ENCODE measurements around the gene MAFG. TPM values are rescaled to one million over a fixed set of nuclear protein-coding genes. Genes with fewer than 3 reads are reported as not detected.
A peak's percentile ranks its signal among the peaks of the same experiment; 100 is the strongest.

Gene MAFG
- total RNA-seq, 2 experiments from 2014 or later: 22.7 to 33.6 TPM

DNA sequence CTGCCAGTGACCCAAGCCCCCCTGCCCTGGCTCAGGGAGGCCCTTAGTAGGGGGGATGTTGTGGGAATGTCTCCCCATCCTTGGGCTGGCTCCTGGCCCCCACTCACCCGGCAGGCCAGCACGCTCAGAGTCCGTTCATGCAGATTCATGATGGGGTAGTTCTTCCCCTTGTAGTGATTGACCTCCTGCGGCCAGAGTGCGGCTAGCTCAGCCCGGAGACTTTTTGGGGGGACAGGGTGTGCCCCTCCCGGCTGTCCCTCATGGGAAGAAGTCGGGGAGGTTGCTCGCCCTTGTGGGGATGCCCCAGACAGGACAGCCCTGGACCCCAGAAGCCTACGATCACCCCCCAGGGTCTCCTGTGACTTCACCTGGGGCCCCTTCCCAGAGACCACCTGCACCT is 21.5 kb downstream of the MAFG start:
- intact Hi-C loops (cut with micrococcal nuclease; ENCODE audit: unreplicated experiment): no loop called here
- no peak for TF ChIP-seq EZH2phosphoT487 (IDR thresholded peaks at IDR 0.05; ENCODE audit: borderline replicate concordance, low read depth, low read length)
- TF ChIP-seq, protein P1, sequence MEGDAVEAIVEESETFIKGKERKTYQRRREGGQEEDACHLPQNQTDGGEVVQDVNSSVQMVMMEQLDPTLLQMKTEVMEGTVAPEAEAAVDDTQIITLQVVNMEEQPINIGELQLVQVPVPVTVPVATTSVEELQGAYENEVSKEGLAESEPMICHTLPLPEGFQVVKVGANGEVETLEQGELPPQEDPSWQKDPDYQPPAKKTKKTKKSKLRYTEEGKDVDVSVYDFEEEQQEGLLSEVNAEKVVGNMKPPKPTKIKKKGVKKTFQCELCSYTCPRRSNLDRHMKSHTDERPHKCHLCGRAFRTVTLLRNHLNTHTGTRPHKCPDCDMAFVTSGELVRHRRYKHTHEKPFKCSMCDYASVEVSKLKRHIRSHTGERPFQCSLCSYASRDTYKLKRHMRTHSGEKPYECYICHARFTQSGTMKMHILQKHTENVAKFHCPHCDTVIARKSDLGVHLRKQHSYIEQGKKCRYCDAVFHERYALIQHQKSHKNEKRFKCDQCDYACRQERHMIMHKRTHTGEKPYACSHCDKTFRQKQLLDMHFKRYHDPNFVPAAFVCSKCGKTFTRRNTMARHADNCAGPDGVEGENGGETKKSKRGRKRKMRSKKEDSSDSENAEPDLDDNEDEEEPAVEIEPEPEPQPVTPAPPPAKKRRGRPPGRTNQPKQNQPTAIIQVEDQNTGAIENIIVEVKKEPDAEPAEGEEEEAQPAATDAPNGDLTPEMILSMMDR (conservative IDR thresholded peaks at IDR 0.05; ENCODE audit: low read length): no peak
- Histone ChIP-seq H4K20me1 (ENCODE audit: insufficient read depth, low read length) (no peaks in the 10 kb centered on the region; the same call in 1 of the 2 replicates), H3K9me2 (ENCODE audit: insufficient read depth, low read length) (no peaks in the 10 kb centered on the region), H3K9me3 (ENCODE audit: low read length) (no peaks in the 10 kb centered on the region), H3K4me1 (ENCODE audit: insufficient read depth, low read length, poor library complexity, severe bottlenecking) (peaks cover 9% of the 10 kb centered on the region), H3K79me2 (ENCODE audit: insufficient read depth, low read depth, low read length) (peaks cover 5% of the 10 kb centered on the region; the same call in 1 of the 2 replicates), H2AFZ (ENCODE audit: low read length) (no peak overlapping the region), H3K4me2 (ENCODE audit: low read length) (no peak overlapping the region), H3K27ac (ENCODE audit: low read depth, low read length, poor library complexity, severe bottlenecking) (no peak overlapping the region), H3K4me3 (ENCODE audit: low read depth, low read length, poor library complexity, severe bottlenecking) (no peak overlapping the region), H3K36me3 (ENCODE audit: insufficient read depth, low read length) (peaks cover 32% of the 10 kb centered on the region; the same call in 1 of the 2 replicates)
- POLR2A ChIA-PET: no interaction called here
- DNase-seq (ENCODE audit: low spot score): no peak
- BruUV-seq (replicated peaks): no TSS peak
- CTCF ChIA-PET (ENCODE audit: unreplicated experiment): no interaction called here

DNA sequence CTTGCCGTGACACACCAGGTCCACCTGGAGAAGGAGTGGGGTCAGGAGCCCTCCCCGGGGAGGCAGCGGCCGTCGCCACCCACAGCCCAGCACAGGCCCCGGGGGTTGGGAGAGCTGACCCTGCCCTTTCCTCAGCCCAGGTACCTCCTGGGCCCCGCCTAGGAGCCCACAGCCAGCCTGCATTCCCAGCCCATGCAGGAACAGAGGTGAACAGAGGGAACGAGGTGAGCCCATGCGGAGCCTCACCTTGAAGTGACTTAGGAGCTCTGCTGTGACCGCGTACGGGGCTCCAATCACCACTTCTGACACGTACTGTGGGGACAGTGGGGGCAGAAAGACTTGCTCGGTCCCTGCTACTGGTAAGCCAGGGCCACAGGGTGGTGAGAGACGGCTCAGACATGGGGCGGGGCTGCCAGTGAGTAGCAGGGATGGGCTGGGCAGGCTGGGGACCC is 22.1 kb downstream of the MAFG start:
- TF ChIP-seq, protein P1 (conservative IDR thresholded peaks at IDR 0.05; ENCODE audit: low read length): no peak
- no peak for TF ChIP-seq EZH2phosphoT487 (IDR thresholded peaks at IDR 0.05; ENCODE audit: borderline replicate concordance, low read depth, low read length)
- no peaks in the 10 kb centered on the region for H3K9me3 ChIP-seq (ENCODE audit: low read length)
- no peaks in the 10 kb centered on the region for H3K9me2 ChIP-seq (ENCODE audit: insufficient read depth, low read length)
- H3K4me1 ChIP-seq (ENCODE audit: insufficient read depth, low read length, poor library complexity, severe bottlenecking): peaks cover 7% of the 10 kb centered on the region
- peaks cover 37% of the 10 kb centered on the region; the same call in 1 of the 2 replicates for H3K36me3 ChIP-seq (ENCODE audit: insufficient read depth, low read length)
- no peak overlapping the region for H3K4me3 ChIP-seq (ENCODE audit: low read depth, low read length, poor library complexity, severe bottlenecking)
- H3K27ac ChIP-seq (ENCODE audit: low read depth, low read length, poor library complexity, severe bottlenecking): no peak overlapping the region
- POLR2A ChIA-PET: no interaction called here
- no peak overlapping the region for H2AFZ ChIP-seq (ENCODE audit: low read length)
- intact Hi-C loops (cut with micrococcal nuclease; ENCODE audit: unreplicated experiment): no loop called here
- H4K20me1 ChIP-seq (ENCODE audit: insufficient read depth, low read length): no peaks in the 10 kb centered on the region; the same call in 1 of the 2 replicates
- peaks cover 3% of the 10 kb centered on the region; the same call in 1 of the 2 replicates for H3K79me2 ChIP-seq (ENCODE audit: insufficient read depth, low read depth, low read length)
- H3K4me2 ChIP-seq (ENCODE audit: low read length): no peak overlapping the region
- no TSS peak for BruUV-seq (replicated peaks)
- CTCF ChIA-PET (ENCODE audit: unreplicated experiment): no interaction called here
- DNase-seq (ENCODE audit: low spot score): no peak

DNA sequence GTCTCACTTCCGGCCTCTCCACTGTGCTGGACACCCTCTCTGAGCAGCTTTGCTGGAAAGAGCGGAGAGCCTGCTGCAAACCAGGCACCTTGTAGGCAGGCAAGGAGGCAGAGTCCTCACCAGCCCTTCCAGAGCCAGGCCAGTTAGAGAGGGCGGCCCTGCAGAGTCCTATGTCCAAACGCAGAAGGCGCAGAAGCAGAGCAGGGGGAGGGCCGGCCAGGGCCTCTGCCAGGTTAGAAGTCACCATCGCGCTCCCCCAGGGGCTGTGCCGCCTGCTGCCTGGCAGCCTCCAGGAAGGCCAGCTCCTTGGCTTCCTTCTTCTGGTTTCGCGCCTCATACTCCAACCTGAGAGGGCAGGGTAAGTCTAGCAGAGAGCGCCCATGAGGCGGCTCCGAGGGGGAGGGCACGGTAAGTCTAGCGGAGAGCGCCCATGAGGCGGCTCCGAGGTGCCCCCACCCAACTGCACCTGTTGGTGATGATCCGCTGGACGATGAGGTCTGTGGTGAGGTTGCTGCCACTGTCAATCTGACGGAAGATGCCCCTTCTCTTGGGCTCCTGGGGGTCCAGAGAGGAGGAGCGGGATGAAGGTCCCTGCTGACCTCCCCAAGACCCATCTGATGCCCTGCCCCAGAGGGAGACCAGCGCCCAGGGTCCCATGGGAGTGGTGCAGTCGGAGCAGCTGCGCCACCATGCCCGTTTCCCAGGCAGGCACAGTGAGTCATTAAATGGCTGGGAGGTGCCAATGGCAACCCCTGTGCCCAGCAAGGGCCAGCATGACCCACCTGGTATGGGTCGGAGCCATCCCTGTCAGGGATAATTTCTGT is 22.7 kb downstream of the MAFG start:
- Histone ChIP-seq H3K27ac (ENCODE audit: low read depth, low read length, poor library complexity, severe bottlenecking) (no peak overlapping the region), H3K4me2 (ENCODE audit: low read length) (no peak overlapping the region), H3K79me2 (ENCODE audit: insufficient read depth, low read depth, low read length) (no peaks in the 10 kb centered on the region), H3K4me1 (ENCODE audit: insufficient read depth, low read length, poor library complexity, severe bottlenecking) (peaks cover under 1% of the 10 kb centered on the region), H3K36me3 (ENCODE audit: insufficient read depth, low read length) (peaks cover 43% of the 10 kb centered on the region; the same call in 1 of the 2 replicates), H2AFZ (ENCODE audit: low read length) (no peak overlapping the region), H3K9me2 (ENCODE audit: insufficient read depth, low read length) (no peaks in the 10 kb centered on the region), H3K9me3 (ENCODE audit: low read length) (no peaks in the 10 kb centered on the region), H3K4me3 (ENCODE audit: low read depth, low read length, poor library complexity, severe bottlenecking) (no peak overlapping the region), H4K20me1 (ENCODE audit: insufficient read depth, low read length) (no peaks in the 10 kb centered on the region; the same call in 1 of the 2 replicates)
- TF ChIP-seq EZH2phosphoT487 (IDR thresholded peaks at IDR 0.05; ENCODE audit: borderline replicate concordance, low read depth, low read length): no peak
- TF ChIP-seq, protein P1 (conservative IDR thresholded peaks at IDR 0.05; ENCODE audit: low read length): no peak
- CTCF ChIA-PET (ENCODE audit: unreplicated experiment): no interaction called here
- intact Hi-C loops (cut with micrococcal nuclease; ENCODE audit: unreplicated experiment): no loop called here
- POLR2A ChIA-PET: no interaction called here
- TSS peak; percentile 58 for BruUV-seq (replicated peaks)
- DNase-seq (ENCODE audit: low spot score): no peak

Measured in OCI-LY7 (cell line).